Breast epithelium (tissue), 4 donors: ENCODE data around the gene RTTN. TPM values are rescaled to one million over a fixed set of nuclear protein-coding genes. Genes with fewer than 3 reads are reported as not detected.

ENCODE experiments used
- DNase-seq, 2 donors: peaks; one replicate each; pipeline ENCODE4 v3.0.0-alpha.2; 2019; ENCODE audit warnings: low spot score in 2 of 2
- H3K27ac ChIP-seq, 2 donors: fragments of 200-600 bp; sonication (generic) in 1 of 2; one replicate each; pipeline ENCODE4 v1.5.1; 2016 to 2019; ENCODE audit warnings: mild to moderate bottlenecking in 1 of 2
- H3K27me3 ChIP-seq, 2 donors: fragments of 200-600 bp; sonication (generic) in 1 of 2; one replicate each; pipeline versions ENCODE4 v1.5.1 to v1.6.0; 2017 to 2019; ENCODE audit warnings: control low read depth in 1 of 2, mild to moderate bottlenecking in 1 of 2
- H3K36me3 ChIP-seq: fragments of 200-600 bp; one replicate; pipeline ENCODE4 v1.5.1; 2019
- H3K4me1 ChIP-seq, 2 donors: fragments of 200-600 bp; sonication (generic); one replicate each; pipeline ENCODE4 v1.5.1; 2016 to 2019; ENCODE audit warnings: control low read depth in 1 of 2
- H3K4me3 ChIP-seq, 3 donors: fragments of 200-600 bp; sonication (generic); 1 replicate in 2 of 3; 2 replicates in 1 of 3; pipeline ENCODE4 v1.5.1; 2016 to 2019; ENCODE audit warnings: mild to moderate bottlenecking in 3 of 3, moderate library complexity in 2 of 3
- H3K9me3 ChIP-seq, 2 donors: fragments of 200-600 bp; sonication (generic) in 1 of 2; one replicate each; pipeline ENCODE4 v1.5.1; 2016 to 2019; ENCODE audit warnings: control low read depth in 1 of 2
- POLR2A ChIP-seq: fragments of 450-650 bp; IDR thresholded peaks from one replicate; pipeline ENCODE4 v1.6.1; 2016; ENCODE audit warnings: antibody characterized with exemption, mild to moderate bottlenecking, moderate library complexity
- POLR2AphosphoS5 ChIP-seq, 3 donors: sonication (generic); formaldehyde crosslinking; IDR thresholded peaks; one replicate each; pipeline ENCODE4 v1.6.1; 2017; ENCODE audit warnings: antibody characterized with exemption in 3 of 3
- intact Hi-C: fragments of 100-400 bp; cut with DNase I; formaldehyde crosslinking; loops from one replicate; pipeline ENCODE4 v1.15.1; 2023; ENCODE audit warnings: low total_unique reads
- total RNA-seq, 3 donors: library from RNA; depleted of rRNA; stranded (reverse); fragments of >200 nt; gene quantifications; one replicate each; pipeline ENCODE4 v1.1.0, GENCODE V29; 2016
- TF ChIP-seq, protein P1 (sequence below), 3 donors: fragments of 450-650 bp; IDR thresholded peaks; one replicate each; pipeline ENCODE4 v1.5.1; 2016 to 2017; ENCODE audit warnings: antibody characterized with exemption in 3 of 3, mild to moderate bottlenecking in 3 of 3, moderate library complexity in 3 of 3

RTTN gene
- total RNA-seq, 3 donors from 2014 or later = 14.7 to 35.0 (median 29.8) TPM

DNA sequence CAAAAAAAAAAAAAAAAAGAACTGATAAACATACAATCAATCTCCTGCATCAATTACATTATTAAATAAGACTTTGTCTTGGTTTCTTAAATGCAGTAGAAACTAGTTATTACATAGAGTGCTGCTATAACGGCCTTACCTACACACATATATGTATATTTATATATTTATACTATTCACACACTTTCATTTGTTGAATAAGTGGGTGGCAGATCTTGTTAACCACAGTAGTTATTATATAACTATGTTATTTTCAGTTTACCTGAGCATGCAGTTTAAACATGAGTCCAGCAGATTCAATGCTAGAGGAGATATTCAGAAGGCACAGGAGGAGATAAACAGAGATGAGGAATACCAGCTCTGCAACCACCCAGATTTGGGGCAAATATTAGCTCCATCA, 176.3 kb downstream of the RTTN start:
- no peaks in the 10 kb centered on the region for H3K27me3 ChIP-seq
- H3K36me3 ChIP-seq = no peaks in the 10 kb centered on the region
- DNase-seq = no peak
- intact Hi-C loops = no loop called here
- TF ChIP-seq, protein P1, sequence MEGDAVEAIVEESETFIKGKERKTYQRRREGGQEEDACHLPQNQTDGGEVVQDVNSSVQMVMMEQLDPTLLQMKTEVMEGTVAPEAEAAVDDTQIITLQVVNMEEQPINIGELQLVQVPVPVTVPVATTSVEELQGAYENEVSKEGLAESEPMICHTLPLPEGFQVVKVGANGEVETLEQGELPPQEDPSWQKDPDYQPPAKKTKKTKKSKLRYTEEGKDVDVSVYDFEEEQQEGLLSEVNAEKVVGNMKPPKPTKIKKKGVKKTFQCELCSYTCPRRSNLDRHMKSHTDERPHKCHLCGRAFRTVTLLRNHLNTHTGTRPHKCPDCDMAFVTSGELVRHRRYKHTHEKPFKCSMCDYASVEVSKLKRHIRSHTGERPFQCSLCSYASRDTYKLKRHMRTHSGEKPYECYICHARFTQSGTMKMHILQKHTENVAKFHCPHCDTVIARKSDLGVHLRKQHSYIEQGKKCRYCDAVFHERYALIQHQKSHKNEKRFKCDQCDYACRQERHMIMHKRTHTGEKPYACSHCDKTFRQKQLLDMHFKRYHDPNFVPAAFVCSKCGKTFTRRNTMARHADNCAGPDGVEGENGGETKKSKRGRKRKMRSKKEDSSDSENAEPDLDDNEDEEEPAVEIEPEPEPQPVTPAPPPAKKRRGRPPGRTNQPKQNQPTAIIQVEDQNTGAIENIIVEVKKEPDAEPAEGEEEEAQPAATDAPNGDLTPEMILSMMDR (IDR thresholded peaks at IDR 0.05) = no peak
- no peak for TF ChIP-seq POLR2A
- no peak for TF ChIP-seq POLR2AphosphoS5 (IDR thresholded peaks at IDR 0.05)
- no peaks in the 10 kb centered on the region for H3K4me1 ChIP-seq
- no peaks in the 10 kb centered on the region for H3K9me3 ChIP-seq
- no peak overlapping the region for H3K27ac ChIP-seq
- H3K4me3 ChIP-seq = no peak overlapping the region

DNA sequence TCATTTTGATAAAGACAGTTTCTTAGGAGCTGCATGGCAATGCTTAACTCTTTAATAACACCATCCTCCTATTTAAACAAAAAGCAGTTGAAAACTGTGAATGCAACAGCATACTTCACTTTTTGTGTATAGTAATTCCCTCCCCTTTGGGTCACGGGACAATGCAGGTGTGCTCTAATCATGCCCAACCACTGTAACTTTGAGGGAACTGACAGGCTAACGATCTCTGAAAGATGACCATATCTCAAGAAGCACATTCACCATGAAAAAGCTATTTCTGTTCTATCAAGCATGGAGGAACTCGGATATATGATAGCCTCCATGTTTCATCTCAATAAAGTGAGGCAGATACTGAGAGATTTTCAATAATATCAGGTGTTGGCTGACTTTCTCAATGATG, 176.8 kb downstream of the RTTN start:
- Histone ChIP-seq H3K27ac (no peak overlapping the region), H3K27me3 (no peaks in the 10 kb centered on the region), H3K4me1 (no peaks in the 10 kb centered on the region), H3K36me3 (no peaks in the 10 kb centered on the region), H3K4me3 (no peak overlapping the region), H3K9me3 (no peaks in the 10 kb centered on the region)
- intact Hi-C loops = no loop called here
- no peak for TF ChIP-seq POLR2A
- no peak for TF ChIP-seq POLR2AphosphoS5 (IDR thresholded peaks at IDR 0.05)
- TF ChIP-seq, protein P1 (IDR thresholded peaks at IDR 0.05) = no peak
- DNase-seq = no peak

DNA sequence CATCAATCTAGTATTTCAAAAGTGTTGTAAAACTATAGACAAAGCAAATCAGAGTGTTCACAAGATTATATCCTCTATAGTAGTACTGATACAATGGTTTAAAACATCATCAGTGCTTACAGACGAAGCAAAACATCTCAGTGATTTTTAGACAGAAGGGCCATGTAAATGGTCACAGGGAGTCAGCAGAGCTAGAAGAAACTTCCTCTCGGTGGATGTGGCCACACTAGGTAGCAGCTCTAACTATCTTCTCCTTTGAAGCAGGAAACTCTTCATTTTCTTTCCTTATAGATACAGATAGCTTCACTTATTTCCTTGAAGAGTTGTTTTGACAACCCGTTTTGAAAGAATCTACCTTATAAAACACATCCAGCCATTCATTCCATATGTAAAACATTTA, 177.4 kb downstream of the RTTN start:
- Histone ChIP-seq H3K27ac (no peak overlapping the region), H3K4me1 (no peaks in the 10 kb centered on the region), H3K4me3 (no peak overlapping the region), H3K27me3 (no peaks in the 10 kb centered on the region), H3K9me3 (no peaks in the 10 kb centered on the region), H3K36me3 (no peaks in the 10 kb centered on the region)
- TF ChIP-seq POLR2AphosphoS5 (IDR thresholded peaks at IDR 0.05) (no peak), POLR2A (no peak)
- TF ChIP-seq, protein P1 (IDR thresholded peaks at IDR 0.05) = no peak
- no peak for DNase-seq
- intact Hi-C loops = no loop called here

DNA sequence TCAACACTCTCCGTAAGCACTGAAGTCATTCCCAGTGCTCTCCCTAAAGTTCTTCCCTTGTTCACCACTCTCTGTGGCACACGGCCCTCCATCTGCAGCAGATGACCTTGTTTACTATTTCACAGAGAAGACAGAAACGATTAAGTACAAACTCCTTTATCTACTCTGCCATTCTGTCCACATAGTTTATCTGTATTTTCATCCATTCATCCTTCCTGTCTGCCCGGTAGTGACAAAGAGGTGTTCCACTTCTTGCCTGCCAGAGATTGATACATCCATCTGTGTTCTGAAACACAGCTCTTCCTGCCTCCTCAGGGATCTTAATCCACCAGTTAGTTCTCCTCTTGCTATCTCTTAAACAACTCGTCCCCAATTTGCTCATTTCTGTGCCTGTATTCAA, 179.9 kb downstream of the RTTN start:
- Histone ChIP-seq H3K9me3 (no peaks in the 10 kb centered on the region), H3K4me1 (no peaks in the 10 kb centered on the region), H3K27me3 (no peaks in the 10 kb centered on the region), H3K4me3 (no peak overlapping the region), H3K36me3 (no peaks in the 10 kb centered on the region), H3K27ac (no peak overlapping the region)
- intact Hi-C loops = no loop called here
- TF ChIP-seq POLR2A (no peak), POLR2AphosphoS5 (IDR thresholded peaks at IDR 0.05) (no peak)
- TF ChIP-seq, protein P1 (IDR thresholded peaks at IDR 0.05) = no peak
- DNase-seq = no peak

DNA sequence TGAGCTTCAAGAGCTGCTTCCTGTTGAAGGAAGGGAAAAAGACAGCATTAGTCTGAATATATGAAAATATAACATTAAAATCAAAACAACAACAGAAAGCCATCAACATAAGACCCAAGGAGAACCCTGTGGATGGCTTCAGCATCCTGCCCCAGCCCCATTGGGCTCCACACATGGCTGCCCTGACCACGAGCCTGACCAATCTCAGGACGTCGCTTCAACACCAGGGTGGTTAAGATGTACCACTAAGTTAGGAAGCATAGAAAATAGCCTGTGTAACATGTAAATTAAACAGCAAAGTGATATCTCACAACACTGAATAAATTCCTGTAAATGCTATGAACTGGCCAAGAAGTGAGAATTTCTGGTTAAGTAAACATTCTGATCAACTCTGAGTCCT, 180.7 kb downstream of the RTTN start:
- Histone ChIP-seq H3K27ac (no peak overlapping the region), H3K36me3 (no peaks in the 10 kb centered on the region), H3K9me3 (no peaks in the 10 kb centered on the region), H3K27me3 (no peaks in the 10 kb centered on the region), H3K4me1 (no peaks in the 10 kb centered on the region), H3K4me3 (no peak overlapping the region)
- TF ChIP-seq, protein P1 (IDR thresholded peaks at IDR 0.05) = no peak
- TF ChIP-seq POLR2AphosphoS5 (IDR thresholded peaks at IDR 0.05) (no peak), POLR2A (no peak)
- intact Hi-C loops = no loop called here
- DNase-seq = no peak
